Fibroblast of villous mesenchyme (primary cell): ENCODE measurements around the gene CAPN1. TPM values are rescaled to one million over a fixed set of nuclear protein-coding genes. Genes with fewer than 3 reads are reported as not detected.

Experiments used
- DNase-seq: peaks from one replicate; pipeline ENCODE4 v3.0.0-alpha.2; 2010; ENCODE audit warnings: low read depth
- H3K4me3 ChIP-seq: 2 replicates; pipeline ENCODE4 v1.5.1; 2011; ENCODE audit warnings: low read depth, mild to moderate bottlenecking, low read length
- total RNA-seq: library from RNA; depleted of rRNA; stranded (reverse); fragments of >200 nt; gene quantifications from 2 replicates; pipeline ENCODE4 v1.2.3, GENCODE V29; 2012
- TF ChIP-seq, protein P1 (sequence below): IDR thresholded peaks from 2 replicates; pipeline ENCODE4 v1.5.1; 2012; ENCODE audit warnings: low read depth, mild to moderate bottlenecking, low read length; ENCODE audit not compliant: insufficient read depth

CAPN1 gene
- total RNA-seq, 1 donor = 123 TPM

GRCh38 chr11:65217441-65218423, 36.0 kb downstream of the CAPN1 start:
- no peak overlapping the region for H3K4me3 ChIP-seq
- TF ChIP-seq, protein P1, sequence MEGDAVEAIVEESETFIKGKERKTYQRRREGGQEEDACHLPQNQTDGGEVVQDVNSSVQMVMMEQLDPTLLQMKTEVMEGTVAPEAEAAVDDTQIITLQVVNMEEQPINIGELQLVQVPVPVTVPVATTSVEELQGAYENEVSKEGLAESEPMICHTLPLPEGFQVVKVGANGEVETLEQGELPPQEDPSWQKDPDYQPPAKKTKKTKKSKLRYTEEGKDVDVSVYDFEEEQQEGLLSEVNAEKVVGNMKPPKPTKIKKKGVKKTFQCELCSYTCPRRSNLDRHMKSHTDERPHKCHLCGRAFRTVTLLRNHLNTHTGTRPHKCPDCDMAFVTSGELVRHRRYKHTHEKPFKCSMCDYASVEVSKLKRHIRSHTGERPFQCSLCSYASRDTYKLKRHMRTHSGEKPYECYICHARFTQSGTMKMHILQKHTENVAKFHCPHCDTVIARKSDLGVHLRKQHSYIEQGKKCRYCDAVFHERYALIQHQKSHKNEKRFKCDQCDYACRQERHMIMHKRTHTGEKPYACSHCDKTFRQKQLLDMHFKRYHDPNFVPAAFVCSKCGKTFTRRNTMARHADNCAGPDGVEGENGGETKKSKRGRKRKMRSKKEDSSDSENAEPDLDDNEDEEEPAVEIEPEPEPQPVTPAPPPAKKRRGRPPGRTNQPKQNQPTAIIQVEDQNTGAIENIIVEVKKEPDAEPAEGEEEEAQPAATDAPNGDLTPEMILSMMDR = no peak
- no peak for DNase-seq

GRCh38 chr11:65218446-65218845, 36.7 kb downstream of the CAPN1 start:
- no peak for DNase-seq
- H3K4me3 ChIP-seq = no peak overlapping the region
- TF ChIP-seq, protein P1 = no peak

- DNase-seq = peak; percentile 53
- no peak overlapping the region for H3K4me3 ChIP-seq
- TF ChIP-seq, protein P1 = no peak
These were observed 38.1 kb downstream of the CAPN1 start for GRCh38 chr11:65219930-65220213.

GRCh38 chr11:65221026-65221425, 39.3 kb downstream of the CAPN1 start:
- H3K4me3 ChIP-seq = no peak overlapping the region
- DNase-seq = no peak
- TF ChIP-seq, protein P1 = no peak

- TF ChIP-seq, protein P1 = no peak
- no peak for DNase-seq
- no peak overlapping the region for H3K4me3 ChIP-seq
These were observed 41.3 kb downstream of the CAPN1 start for GRCh38 chr11:65223011-65223410.

- no peak overlapping the region for H3K4me3 ChIP-seq
- DNase-seq = peak; percentile 81
- TF ChIP-seq, protein P1 = no peak
These were observed 43.2 kb downstream of the CAPN1 start for GRCh38 chr11:65224930-65225278.
